Calu3 (cell line): Measurements from ENCODE around the gene UBTF. TPM values are rescaled to one million over a fixed set of nuclear protein-coding genes. Genes with fewer than 3 reads are reported as not detected.
A peak's percentile ranks its signal among the peaks of the same experiment; 100 is the strongest.

Experiments used
- BruUV-seq: library from RNA; stranded (reverse); fragments of 400-500 nt; replicated peaks from 2 replicates; lab custom pipeline; 2021; lab: Mats Ljungman, UMichigan
- CTCF ChIA-PET: fragments of 300-600 bp; sonication (Branson Sonifier 250); formaldehyde crosslinking; loops from one replicate; lab custom pipeline; 2022; ENCODE audit warnings: antibody characterized with exemption; lab: Charles Lee
- DNase-seq: peaks from one replicate; pipeline ENCODE4 v3.0.0; 2022
- H3K27ac Mint-ChIP-seq: one replicate; pipeline ENCODE4 v1.8.0; 2022; ENCODE audit warnings: mixed read lengths; ENCODE audit not compliant: unreplicated experiment
- H3K27me3 Mint-ChIP-seq: one replicate; pipeline ENCODE4 v1.8.0; 2022; ENCODE audit warnings: mixed read lengths; ENCODE audit not compliant: unreplicated experiment
- H3K36me3 Mint-ChIP-seq: one replicate; pipeline ENCODE4 v1.8.0; 2022; ENCODE audit warnings: mild to moderate bottlenecking, moderate library complexity, mixed read lengths; ENCODE audit not compliant: insufficient read depth, unreplicated experiment
- H3K4me1 Mint-ChIP-seq: one replicate; pipeline ENCODE4 v1.8.0; 2022; ENCODE audit warnings: mild to moderate bottlenecking, low read depth, mixed read lengths; ENCODE audit not compliant: unreplicated experiment
- H3K4me3 Mint-ChIP-seq: one replicate; pipeline ENCODE4 v1.8.0; 2022; ENCODE audit warnings: mild to moderate bottlenecking, low read depth, moderate library complexity, mixed read lengths; ENCODE audit not compliant: unreplicated experiment
- H3K9me3 Mint-ChIP-seq: one replicate; pipeline ENCODE4 v1.8.0; 2022; ENCODE audit warnings: low read depth, mixed read lengths; ENCODE audit not compliant: unreplicated experiment
- intact Hi-C: fragments of 100-400 bp; cut with micrococcal nuclease; formaldehyde crosslinking; loops from one replicate; pipeline ENCODE4 v1.10.0; 2022; ENCODE audit not compliant: unreplicated experiment
- total RNA-seq: library from RNA; stranded (reverse); gene quantifications from 2 replicates; pipeline ENCODE4 v1.2.3, GENCODE V29; 2022
- TF ChIP-seq, protein P1 (sequence below): fragments of 200-600 bp; IDR thresholded peaks from one replicate; pipeline ENCODE4 v1.8.0; 2022; ENCODE audit warnings: antibody characterized with exemption; ENCODE audit not compliant: unreplicated experiment

UBTF gene
- total RNA-seq, 1 experiment from 2014 or later, result 92.1 TPM

- Mint-ChIP-seq H3K36me3 (peaks cover 83% of the 10 kb centered on the region), H3K27me3 (no peaks in the 10 kb centered on the region), H3K9me3 (no peaks in the 10 kb centered on the region), H3K27ac (no peak overlapping the region), H3K4me1 (peaks cover 11% of the 10 kb centered on the region), H3K4me3 (no peak overlapping the region)
- BruUV-seq, result no TSS peak
- no peak for DNase-seq
- CTCF ChIA-PET, result no interaction called here
- intact Hi-C loops, result no loop called here
- TF ChIP-seq, protein P1, sequence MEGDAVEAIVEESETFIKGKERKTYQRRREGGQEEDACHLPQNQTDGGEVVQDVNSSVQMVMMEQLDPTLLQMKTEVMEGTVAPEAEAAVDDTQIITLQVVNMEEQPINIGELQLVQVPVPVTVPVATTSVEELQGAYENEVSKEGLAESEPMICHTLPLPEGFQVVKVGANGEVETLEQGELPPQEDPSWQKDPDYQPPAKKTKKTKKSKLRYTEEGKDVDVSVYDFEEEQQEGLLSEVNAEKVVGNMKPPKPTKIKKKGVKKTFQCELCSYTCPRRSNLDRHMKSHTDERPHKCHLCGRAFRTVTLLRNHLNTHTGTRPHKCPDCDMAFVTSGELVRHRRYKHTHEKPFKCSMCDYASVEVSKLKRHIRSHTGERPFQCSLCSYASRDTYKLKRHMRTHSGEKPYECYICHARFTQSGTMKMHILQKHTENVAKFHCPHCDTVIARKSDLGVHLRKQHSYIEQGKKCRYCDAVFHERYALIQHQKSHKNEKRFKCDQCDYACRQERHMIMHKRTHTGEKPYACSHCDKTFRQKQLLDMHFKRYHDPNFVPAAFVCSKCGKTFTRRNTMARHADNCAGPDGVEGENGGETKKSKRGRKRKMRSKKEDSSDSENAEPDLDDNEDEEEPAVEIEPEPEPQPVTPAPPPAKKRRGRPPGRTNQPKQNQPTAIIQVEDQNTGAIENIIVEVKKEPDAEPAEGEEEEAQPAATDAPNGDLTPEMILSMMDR, result no peak
These were observed 7.9 kb downstream of the UBTF start for GRCh38 chr17:44211281-44212265.

GRCh38 chr17:44210342-44211192 lies 8.9 kb downstream of the UBTF start:
- Mint-ChIP-seq H3K27me3 (no peaks in the 10 kb centered on the region), H3K4me3 (no peak overlapping the region), H3K9me3 (no peaks in the 10 kb centered on the region), H3K27ac (no peak overlapping the region), H3K4me1 (peaks cover 10% of the 10 kb centered on the region), H3K36me3 (peaks cover 77% of the 10 kb centered on the region)
- intact Hi-C loops, result no loop called here
- TSS peak; percentile 17 for BruUV-seq
- CTCF ChIA-PET, result interaction anchor here (0.6 kb wide), 2 partner anchors 264 to 443 kb away, joined by 3 to 4 read pairs; no protein-coding TSS in a partner anchor
- TF ChIP-seq, protein P1, result peak; percentile 50
- no peak for DNase-seq

DNA sequence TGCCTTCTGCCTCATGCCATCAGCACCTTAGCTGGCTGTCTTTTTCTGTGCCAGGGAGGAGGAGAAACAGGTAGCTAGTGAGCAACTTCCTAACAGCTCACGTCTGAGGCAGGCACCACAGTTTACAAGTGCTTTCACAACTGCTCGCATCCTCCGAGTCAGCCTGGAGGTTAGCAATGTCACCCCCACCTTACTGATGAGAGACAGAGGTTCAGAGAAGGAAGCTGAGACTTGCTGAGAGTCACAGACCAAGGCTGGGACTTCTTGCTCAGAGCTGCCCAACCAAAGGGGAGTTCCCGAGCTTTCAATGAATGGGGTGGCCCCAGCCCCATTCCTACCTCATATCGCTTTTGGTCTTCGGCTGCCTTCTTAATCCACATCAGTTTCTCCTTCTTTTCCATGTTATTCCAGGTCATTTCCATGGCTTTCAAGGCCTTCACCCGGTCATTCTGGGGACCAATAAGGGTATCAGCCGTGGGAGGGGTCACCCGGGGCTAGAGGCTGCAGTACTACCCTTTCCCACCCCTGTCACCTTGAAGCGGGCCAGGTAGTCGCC lies 9.6 kb downstream of the UBTF start:
- peaks cover 74% of the 10 kb centered on the region for H3K36me3 Mint-ChIP-seq

More for the DNA sequence above, 9.6 kb downstream of the UBTF start:
- Mint-ChIP-seq H3K27ac (no peak overlapping the region), H3K4me1 (peaks cover 10% of the 10 kb centered on the region), H3K27me3 (no peaks in the 10 kb centered on the region), H3K9me3 (no peaks in the 10 kb centered on the region), H3K4me3 (no peak overlapping the region)
- BruUV-seq, result no TSS peak
- intact Hi-C loops, result no loop called here
- CTCF ChIA-PET, result interaction anchor here (0.6 kb wide), 2 partner anchors 263 to 444 kb away, joined by 3 to 4 read pairs; no protein-coding TSS in a partner anchor
- DNase-seq, result no peak
- TF ChIP-seq, protein P1, result no peak
